GM21786 (cell line): ENCODE measurements around the gene HOXC5.

ENCODE experiments used
- ATAC-seq: cut with Tn5 transposase; IDR thresholded peaks from one replicate; pipeline ENCODE4 v1.9.1; 2021; ENCODE audit not compliant: unreplicated experiment

Gene HOXC5

GRCh38 chr12:54045401-54045800 is 12.6 kb downstream of the HOXC5 start:
- ATAC-seq: no peak

GRCh38 chr12:54045868-54046521 is 13.1 kb downstream of the HOXC5 start:
- no peak for ATAC-seq

GRCh38 chr12:54046809-54047159 is 13.9 kb downstream of the HOXC5 start:
- no peak for ATAC-seq

- no peak for ATAC-seq
Observed at GRCh38 chr12:54047160-54047963, 14.5 kb downstream of the HOXC5 start.

GRCh38 chr12:54047964-54048303 is 15.1 kb downstream of the HOXC5 start:
- no peak for ATAC-seq

GRCh38 chr12:54048406-54049093 is 15.7 kb downstream of the HOXC5 start:
- ATAC-seq: no peak

- ATAC-seq: no peak
Observed at GRCh38 chr12:54049108-54049507, 16.3 kb downstream of the HOXC5 start.

- no peak for ATAC-seq
Observed at GRCh38 chr12:54050482-54050810, 17.6 kb downstream of the HOXC5 start.

- ATAC-seq: no peak
Observed at GRCh38 chr12:54051026-54051842, 18.4 kb downstream of the HOXC5 start.

- no peak for ATAC-seq
Observed at GRCh38 chr12:54051874-54052437, 19.1 kb downstream of the HOXC5 start.

- peak; percentile 4 for ATAC-seq
Observed at GRCh38 chr12:54052438-54053002, 19.7 kb downstream of the HOXC5 start.

- ATAC-seq: peak; percentile 74
Observed at GRCh38 chr12:54053003-54053750, 20.3 kb downstream of the HOXC5 start.

- peak; percentile 25 for ATAC-seq
Observed at GRCh38 chr12:54053751-54054741, 21.2 kb downstream of the HOXC5 start, which contains the start of gene HOXC4. Gene HOXC4, plus strand, starts transcription at chr12:54053835. Its CDS starts 88 bp downstream, at chr12:54053923.

- no peak for ATAC-seq
Observed at GRCh38 chr12:54054742-54055194, 21.9 kb downstream of the HOXC5 start.

- ATAC-seq: no peak
Observed at GRCh38 chr12:54055552-54055951, 22.7 kb downstream of the HOXC5 start.

- ATAC-seq: no peak
Observed at GRCh38 chr12:54056110-54056509, 23.3 kb downstream of the HOXC5 start.

- no peak for ATAC-seq
Observed at GRCh38 chr12:54058128-54058768, 25.4 kb downstream of the HOXC5 start.

- no peak for ATAC-seq
Observed at GRCh38 chr12:54059668-54060067, 26.8 kb downstream of the HOXC5 start.
